Measurements from ENCODE around the gene TBCK.

- TF ChIP-seq CTCF (IDR thresholded peaks at IDR 0.05) (no peak), POLR2A (IDR thresholded peaks at IDR 0.05) (no peak)
These were observed 319.2 kb downstream of the TBCK start for GRCh38 chr4:105996845-105997244.

Data from uterus (tissue), 2 donors.